BLaER1 treated with 17β-estradiol and CSF1 and Interleukin-3, amounts not matched to agents 10 nM and 100 nM (cell line): ENCODE measurements around the gene UMODL1.
A peak's percentile ranks its signal among the peaks of the same experiment; 100 is the strongest.

Experiments
- H3K27ac ChIP-seq, 11 experiments: shearing (Covaris generic); formaldehyde crosslinking; 2 replicates each; pipeline ENCODE4 v1.8.1; 2022
- H3K27me3 ChIP-seq, 11 experiments: shearing (Covaris generic); formaldehyde crosslinking; 2 replicates each; pipeline ENCODE4 v1.8.1; 2022
- H3K36me3 ChIP-seq, 11 experiments: shearing (Covaris generic); formaldehyde crosslinking; 2 replicates each; pipeline ENCODE4 v1.8.1; 2022
- H3K4me1 ChIP-seq, 10 experiments: shearing (Covaris generic); formaldehyde crosslinking; 2 replicates each; pipeline ENCODE4 v1.8.1; 2022
- H3K4me2 ChIP-seq, 11 experiments: shearing (Covaris generic); formaldehyde crosslinking; 2 replicates each; pipeline ENCODE4 v1.8.1; 2022
- H3K4me3 ChIP-seq, 10 experiments: shearing (Covaris generic); formaldehyde crosslinking; 2 replicates each; pipeline ENCODE4 v1.8.1; 2022
- H3K9ac ChIP-seq, 11 experiments: shearing (Covaris generic); formaldehyde crosslinking; 2 replicates each; pipeline ENCODE4 v1.8.1; 2022
- H3K9me3 ChIP-seq, 11 experiments: shearing (Covaris generic); formaldehyde crosslinking; replicated peaks in 1 of 11; 2 replicates each; pipeline ENCODE4 v1.8.1; 2022
- H4K20me1 ChIP-seq, 11 experiments: shearing (Covaris generic); formaldehyde crosslinking; 2 replicates each; pipeline ENCODE4 v1.8.1; 2022
- Cebpa-rat ChIP-seq, 11 experiments: shearing (Covaris generic); IDR thresholded peaks; 2 replicates each; pipeline ENCODE4 v1.8.1; 2022

UMODL1 gene

GRCh38 chr21:42120101-42120902 is 49.2 kb downstream of the UMODL1 start:
- H3K9ac ChIP-seq = peak overlapping the region in 8 of 11 experiments; percentile 4 to 71 (median 46); a peak in 11 of 22 replicates
- peak in 1 of 11 experiments; percentile 59; a peak in 1 of 22 replicates for TF ChIP-seq Cebpa-rat (IDR thresholded peaks at IDR 0.05)
- H3K27me3 ChIP-seq = peaks cover 0 to 29% (median 0%) of the 10 kb centered on the region in 11 experiments; a peak in 4 of 22 replicates
- H3K4me3 ChIP-seq = peak overlapping the region in 3 of 10 experiments; percentile 4 to 43 (median 28); a peak in 5 of 20 replicates
- no peaks in the 10 kb centered on the region for H3K9me3 ChIP-seq
- peak overlapping the region in 7 of 11 experiments; percentile 47 to 77 (median 69); a peak in 14 of 22 replicates for H3K27ac ChIP-seq
- peaks cover 51 to 96% (median 92%) of the 10 kb centered on the region in 10 experiments for H3K4me1 ChIP-seq
- no peaks in the 10 kb centered on the region for H3K36me3 ChIP-seq
- peak overlapping the region; percentile 47 to 99 (median 93) for H3K4me2 ChIP-seq
- H4K20me1 ChIP-seq = peaks cover 0 to 6% (median 0%) of the 10 kb centered on the region in 11 experiments; a peak in 1 of 22 replicates

- Histone ChIP-seq H3K4me2 (peak overlapping the region; percentile 47 to 99 (median 93)), H3K27ac (peak overlapping the region in 7 of 11 experiments; percentile 47 to 77 (median 69); a peak in 14 of 22 replicates), H3K36me3 (no peaks in the 10 kb centered on the region), H3K4me1 (peaks cover 59 to 100% (median 99%) of the 10 kb centered on the region in 10 experiments), H3K27me3 (peaks cover 0 to 29% (median 0%) of the 10 kb centered on the region in 11 experiments; a peak in 4 of 22 replicates), H3K9me3 (no peaks in the 10 kb centered on the region), H4K20me1 (peaks cover 0 to 12% (median 0%) of the 10 kb centered on the region in 11 experiments; a peak in 2 of 22 replicates), H3K9ac (peak overlapping the region in 8 of 11 experiments; percentile 4 to 71 (median 46); a peak in 12 of 22 replicates), H3K4me3 (peak overlapping the region in 4 of 10 experiments; percentile 4 to 43 (median 22); a peak in 6 of 20 replicates)
- TF ChIP-seq Cebpa-rat (IDR thresholded peaks at IDR 0.05) = no peak; a peak in 1 of 22 replicates
Measured at GRCh38 chr21:42120903-42121535, 49.9 kb downstream of the UMODL1 start.

DNA sequence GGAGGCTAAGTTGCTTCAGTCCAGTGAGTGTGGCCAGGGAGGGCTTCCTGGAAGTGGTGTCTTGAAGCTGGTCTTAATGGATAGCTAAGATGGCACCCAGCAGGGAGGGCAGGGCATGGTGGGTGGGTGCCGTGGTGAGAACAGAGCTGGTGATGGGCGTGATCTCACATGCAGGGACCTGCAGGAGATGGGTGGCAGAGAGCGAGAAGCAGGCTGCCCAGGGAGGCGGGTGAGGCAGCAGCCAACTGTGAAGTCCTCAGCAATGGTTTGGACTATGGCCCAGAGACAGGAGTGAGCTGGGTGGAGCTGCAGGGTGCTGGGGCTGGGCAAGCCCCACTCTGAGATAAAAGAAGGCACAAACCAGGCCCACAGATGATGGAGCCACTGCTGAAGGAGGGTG is 50.7 kb downstream of the UMODL1 start:
- Histone ChIP-seq H3K4me1 (peaks cover 65 to 100% (median 99%) of the 10 kb centered on the region in 10 experiments), H3K4me2 (peak overlapping the region; percentile 47 to 99 (median 93)), H3K9me3 (no peaks in the 10 kb centered on the region), H3K27me3 (peaks cover 0 to 29% (median 0%) of the 10 kb centered on the region in 11 experiments; a peak in 4 of 22 replicates), H4K20me1 (peaks cover 0 to 12% (median 0%) of the 10 kb centered on the region in 11 experiments; a peak in 2 of 22 replicates), H3K4me3 (no peak overlapping the region), H3K36me3 (no peaks in the 10 kb centered on the region), H3K9ac (peak overlapping the region in 4 of 11 experiments; percentile 31 to 71 (median 64); a peak in 3 of 22 replicates), H3K27ac (peak overlapping the region in 7 of 11 experiments; percentile 7 to 77 (median 69); a peak in 11 of 22 replicates)
- TF ChIP-seq Cebpa-rat (IDR thresholded peaks at IDR 0.05) = no peak

GRCh38 chr21:42122398-42122797 is 51.3 kb downstream of the UMODL1 start:
- Histone ChIP-seq H3K9me3 (no peaks in the 10 kb centered on the region), H3K4me1 (peaks cover 60 to 99% (median 93%) of the 10 kb centered on the region in 10 experiments), H4K20me1 (peaks cover 0 to 12% (median 0%) of the 10 kb centered on the region in 11 experiments; a peak in 2 of 22 replicates), H3K4me2 (peak overlapping the region; percentile 47 to 99 (median 93); a peak in 18 of 22 replicates), H3K9ac (no peak overlapping the region), H3K27ac (peak overlapping the region in 1 of 11 experiments; percentile 77; a peak in 2 of 22 replicates), H3K27me3 (peaks cover 0 to 29% (median 0%) of the 10 kb centered on the region in 11 experiments; a peak in 4 of 22 replicates), H3K4me3 (no peak overlapping the region), H3K36me3 (no peaks in the 10 kb centered on the region)
- TF ChIP-seq Cebpa-rat (IDR thresholded peaks at IDR 0.05) = no peak

DNA sequence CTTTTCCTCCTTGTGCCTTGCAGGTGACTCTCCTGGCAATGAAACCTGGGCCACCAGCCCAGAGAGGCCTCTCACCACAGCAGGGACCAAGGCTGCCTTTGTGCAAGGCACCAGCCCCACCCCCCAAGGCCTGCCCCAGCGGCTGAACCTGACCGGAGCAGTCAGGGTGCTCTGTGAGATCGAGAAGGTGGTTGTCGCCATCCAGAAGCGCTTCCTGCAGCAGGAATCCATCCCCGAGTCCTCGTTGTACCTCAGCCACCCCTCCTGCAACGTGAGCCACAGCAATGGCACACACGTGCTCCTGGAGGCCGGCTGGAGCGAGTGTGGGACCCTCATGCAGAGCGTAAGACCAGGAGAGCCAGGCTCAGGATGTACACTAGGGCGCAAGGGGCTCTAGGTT is 51.7 kb downstream of the UMODL1 start:
- H3K4me2 ChIP-seq = peak overlapping the region in 10 of 11 experiments; percentile 15 to 99 (median 94); a peak in 19 of 22 replicates
- H3K36me3 ChIP-seq = no peaks in the 10 kb centered on the region
- no peaks in the 10 kb centered on the region for H3K9me3 ChIP-seq
- H4K20me1 ChIP-seq = peaks cover 0 to 12% (median 0%) of the 10 kb centered on the region in 11 experiments; a peak in 2 of 22 replicates
- no peak overlapping the region for H3K4me3 ChIP-seq
- peaks cover 0 to 28% (median 0%) of the 10 kb centered on the region in 11 experiments; a peak in 4 of 22 replicates for H3K27me3 ChIP-seq
- H3K9ac ChIP-seq = no peak overlapping the region
- no peak for TF ChIP-seq Cebpa-rat (IDR thresholded peaks at IDR 0.05)
- no peak overlapping the region for H3K27ac ChIP-seq
- H3K4me1 ChIP-seq = peaks cover 58 to 95% (median 89%) of the 10 kb centered on the region in 10 experiments

GRCh38 chr21:42123219-42123908 is 52.2 kb downstream of the UMODL1 start:
- no peak overlapping the region for H3K9ac ChIP-seq
- H3K36me3 ChIP-seq = no peaks in the 10 kb centered on the region
- peaks cover 52 to 90% (median 86%) of the 10 kb centered on the region in 10 experiments for H3K4me1 ChIP-seq
- TF ChIP-seq Cebpa-rat (IDR thresholded peaks at IDR 0.05) = no peak
- no peak overlapping the region for H3K4me3 ChIP-seq
- H4K20me1 ChIP-seq = peaks cover 0 to 6% (median 0%) of the 10 kb centered on the region in 11 experiments; a peak in 2 of 22 replicates
- no peaks in the 10 kb centered on the region for H3K9me3 ChIP-seq
- peak overlapping the region in 10 of 11 experiments; percentile 15 to 99 (median 94); a peak in 19 of 22 replicates for H3K4me2 ChIP-seq
- H3K27ac ChIP-seq = no peak overlapping the region
- peaks cover 0 to 28% (median 0%) of the 10 kb centered on the region in 11 experiments; a peak in 4 of 22 replicates for H3K27me3 ChIP-seq

DNA sequence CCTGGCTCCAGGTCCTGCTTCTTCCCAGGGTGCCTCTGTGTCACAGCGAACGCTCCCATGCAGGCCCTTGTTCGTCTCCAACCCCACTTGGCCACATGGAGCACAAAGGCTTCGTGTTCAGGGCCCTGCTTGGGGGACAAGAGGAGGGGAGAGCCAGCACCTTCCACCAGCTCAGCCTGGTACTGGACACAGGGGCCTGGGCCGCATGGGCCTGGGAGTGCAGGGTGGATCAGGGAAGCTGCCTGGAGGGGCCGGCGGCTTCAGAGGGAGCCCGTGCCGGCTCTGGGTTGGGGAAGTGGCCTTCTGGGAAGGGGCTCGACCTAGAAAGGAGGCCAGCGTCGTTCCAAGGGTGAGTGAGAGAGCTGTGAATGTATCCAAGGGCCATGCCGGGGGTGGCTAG is 53.0 kb downstream of the UMODL1 start:
- H3K4me2 ChIP-seq = peak overlapping the region in 8 of 11 experiments; percentile 80 to 99 (median 95); a peak in 14 of 22 replicates
- H3K9me3 ChIP-seq = no peaks in the 10 kb centered on the region
- TF ChIP-seq Cebpa-rat (IDR thresholded peaks at IDR 0.05) = no peak
- peaks cover 45 to 90% (median 86%) of the 10 kb centered on the region in 10 experiments for H3K4me1 ChIP-seq
- no peak overlapping the region for H3K4me3 ChIP-seq
- no peak overlapping the region for H3K9ac ChIP-seq
- no peaks in the 10 kb centered on the region for H3K36me3 ChIP-seq
- H3K27me3 ChIP-seq = peaks cover 0 to 24% (median 0%) of the 10 kb centered on the region in 11 experiments; a peak in 4 of 22 replicates
- H4K20me1 ChIP-seq = peaks cover 0 to 6% (median 0%) of the 10 kb centered on the region in 11 experiments; a peak in 2 of 22 replicates
- H3K27ac ChIP-seq = no peak overlapping the region
